Skeletal muscle tissue (tissue), 4 donors: ENCODE data around the gene RAX. TPM values are rescaled to one million over a fixed set of nuclear protein-coding genes. Genes with fewer than 3 reads are reported as not detected.

Source experiments
- H3K27ac ChIP-seq: one replicate; pipeline ENCODE4 v1.7.0; 2013; ENCODE audit warnings: mild to moderate bottlenecking, low read depth, low read length, inconsistent platforms
- H3K27me3 ChIP-seq, 3 donors: one replicate each; pipeline ENCODE4 v1.7.0; 2013; ENCODE audit warnings: low read length in 3 of 3; ENCODE audit not compliant: control insufficient read depth in 3 of 3, insufficient read depth in 3 of 3
- H3K36me3 ChIP-seq, 3 donors: one replicate each; pipeline ENCODE4 v1.7.0; 2013; ENCODE audit warnings: low read length in 3 of 3; ENCODE audit not compliant: control insufficient read depth in 3 of 3, insufficient read depth in 3 of 3
- H3K4me1 ChIP-seq, 3 donors: one replicate each; pipeline ENCODE4 v1.7.0; 2013; ENCODE audit warnings: low read length in 3 of 3, mild to moderate bottlenecking in 3 of 3; ENCODE audit not compliant: control insufficient read depth in 3 of 3, insufficient read depth in 3 of 3
- H3K4me3 ChIP-seq, 3 donors: one replicate each; pipeline ENCODE4 v1.7.0; 2013; ENCODE audit warnings: low read length in 3 of 3
- H3K9ac ChIP-seq, 3 donors: one replicate each; pipeline ENCODE4 v1.7.0; 2013; ENCODE audit warnings: low read length in 3 of 3, mild to moderate bottlenecking in 3 of 3, moderate library complexity in 2 of 3, low read depth in 1 of 3
- H3K9me3 ChIP-seq, 3 donors: one replicate each; pipeline ENCODE4 v1.7.0; 2013; ENCODE audit warnings: low read length in 3 of 3; ENCODE audit not compliant: control insufficient read depth in 3 of 3
- total RNA-seq: library from RNA; depleted of rRNA; stranded (reverse); fragments of >200 nt; gene quantifications from one replicate; pipeline ENCODE4 v1.2.3, GENCODE V29; 2014
- donor health status: Osteomylitis.

The RAX gene
- total RNA-seq, 1 donor from 2014 or later: not detected

GRCh38 chr18:59231877-59232276 is 41.4 kb downstream of the RAX start:
- Histone ChIP-seq H3K9ac (no peak overlapping the region), H3K4me1 (no peaks in the 10 kb centered on the region), H3K9me3 (no peaks in the 10 kb centered on the region), H3K36me3 (no peaks in the 10 kb centered on the region), H3K4me3 (no peak overlapping the region), H3K27ac (no peak overlapping the region), H3K27me3 (no peaks in the 10 kb centered on the region)

DNA sequence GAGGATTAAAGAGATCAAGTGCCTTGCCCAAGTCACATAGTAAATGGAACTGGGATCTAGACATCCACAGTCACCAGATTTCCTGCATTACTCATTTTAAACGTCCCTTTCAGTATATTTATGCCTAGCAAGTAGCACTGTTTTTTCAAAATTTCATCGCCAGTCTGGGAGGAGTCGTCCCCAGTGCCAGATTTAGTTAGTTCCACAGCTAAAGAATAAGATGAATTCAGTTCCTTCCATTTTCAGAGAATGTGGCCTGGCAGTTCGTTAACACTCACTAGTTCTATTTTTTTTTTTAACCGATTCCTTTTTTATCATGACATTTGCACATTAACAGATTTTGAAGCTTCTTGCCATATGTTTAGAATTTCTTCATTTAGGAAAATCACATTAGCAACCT is 42.1 kb downstream of the RAX start:
- Histone ChIP-seq H3K4me1 (no peaks in the 10 kb centered on the region), H3K4me3 (no peak overlapping the region), H3K9me3 (no peaks in the 10 kb centered on the region), H3K27ac (no peak overlapping the region), H3K36me3 (no peaks in the 10 kb centered on the region), H3K27me3 (peaks cover 0 to 4% (median 0%) of the 10 kb centered on the region in 3 donors), H3K9ac (no peak overlapping the region)

DNA sequence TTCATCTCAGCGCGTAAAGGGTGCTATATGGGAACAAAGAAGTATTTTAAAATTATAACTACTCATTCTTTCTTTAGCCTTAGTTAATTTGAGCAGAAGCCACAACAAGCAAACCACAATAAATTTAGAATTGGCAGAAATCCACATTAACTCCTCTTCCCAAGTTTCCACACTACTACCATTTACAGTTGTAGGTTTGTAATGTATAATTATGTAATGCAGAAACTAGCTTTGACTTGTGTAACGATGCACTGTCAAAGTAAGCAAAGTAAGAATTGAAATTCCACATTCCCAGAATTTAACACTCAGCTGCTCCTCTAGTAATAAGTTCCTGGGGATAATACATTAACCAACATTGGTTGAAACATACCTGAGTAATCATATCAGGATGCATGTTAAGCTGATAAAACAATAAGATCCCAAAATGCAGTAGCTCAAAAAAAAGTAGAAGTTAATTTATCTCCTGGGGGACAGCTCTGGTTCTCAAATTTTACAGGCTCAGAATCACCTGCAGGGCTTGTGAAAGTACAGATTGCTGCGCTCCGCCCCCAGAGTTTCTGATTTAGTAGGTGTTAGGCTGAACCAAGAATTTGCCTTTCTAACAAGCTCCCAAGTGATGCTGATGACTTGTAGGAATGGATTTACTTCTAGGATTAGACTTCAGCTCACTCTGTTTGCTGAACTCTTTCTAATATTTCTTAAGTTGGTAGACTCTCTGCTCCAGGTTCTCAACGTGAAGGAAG is 43.4 kb downstream of the RAX start:
- Histone ChIP-seq H3K36me3 (no peaks in the 10 kb centered on the region), H3K27ac (no peak overlapping the region)

DNA sequence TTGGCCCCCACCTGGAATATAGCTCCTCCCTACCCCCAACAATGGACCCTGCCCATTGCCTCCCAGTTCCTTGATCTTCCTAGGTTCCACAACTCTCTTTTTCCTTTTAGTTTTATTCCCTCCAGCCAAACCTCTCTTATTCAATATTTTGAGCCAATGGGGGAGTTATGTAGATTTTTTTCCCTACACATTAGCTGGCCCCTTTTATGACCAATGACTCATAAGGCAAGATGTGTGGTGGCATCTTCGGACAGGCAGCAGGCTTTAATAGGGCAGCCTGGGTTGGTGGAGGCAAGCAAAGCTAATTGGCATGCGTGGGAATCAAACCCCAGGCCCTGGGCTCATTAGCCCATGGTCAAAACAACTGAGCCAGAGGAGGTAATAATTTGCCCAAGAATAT is 44.1 kb downstream of the RAX start:
- Histone ChIP-seq H3K4me3 (no peak overlapping the region), H3K9me3 (no peaks in the 10 kb centered on the region), H3K27ac (no peak overlapping the region), H3K36me3 (no peaks in the 10 kb centered on the region), H3K27me3 (peaks cover 0 to 5% (median 4%) of the 10 kb centered on the region in 3 donors), H3K4me1 (no peaks in the 10 kb centered on the region), H3K9ac (no peak overlapping the region)

More for the DNA sequence above, 43.4 kb downstream of the RAX start:
- no peaks in the 10 kb centered on the region for H3K4me1 ChIP-seq
- H3K9ac ChIP-seq: no peak overlapping the region
- H3K4me3 ChIP-seq: no peak overlapping the region
- H3K27me3 ChIP-seq: peaks cover 0 to 5% (median 4%) of the 10 kb centered on the region in 3 donors
- no peaks in the 10 kb centered on the region for H3K9me3 ChIP-seq

GRCh38 chr18:59228351-59228750 is 44.9 kb downstream of the RAX start:
- H3K27me3 ChIP-seq: peaks cover 0 to 9% (median 4%) of the 10 kb centered on the region in 3 donors
- H3K9ac ChIP-seq: no peak overlapping the region
- no peaks in the 10 kb centered on the region for H3K4me1 ChIP-seq
- H3K4me3 ChIP-seq: no peak overlapping the region
- no peaks in the 10 kb centered on the region for H3K9me3 ChIP-seq
- H3K27ac ChIP-seq: no peak overlapping the region
- no peaks in the 10 kb centered on the region for H3K36me3 ChIP-seq

DNA sequence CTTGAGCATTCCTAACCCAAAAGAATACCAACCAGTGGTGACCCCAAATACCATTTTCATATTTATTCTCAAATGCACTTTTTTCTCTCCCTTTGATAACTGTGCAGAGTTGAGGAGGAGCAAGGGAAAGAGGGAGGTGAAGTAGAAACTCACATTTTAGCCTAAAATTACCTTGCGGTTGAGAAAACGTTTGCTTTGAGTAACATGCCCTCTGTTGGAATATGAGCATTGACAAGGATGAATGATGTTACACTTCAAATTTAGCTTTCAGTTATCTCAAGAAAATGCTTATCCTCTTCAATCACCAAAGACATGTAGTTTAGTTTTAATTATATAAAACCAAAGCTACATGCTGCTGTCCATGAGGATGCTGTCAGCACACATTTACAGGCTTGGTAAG is 50.9 kb downstream of the RAX start:
- H3K9me3 ChIP-seq: no peaks in the 10 kb centered on the region
- H3K4me3 ChIP-seq: no peak overlapping the region
- H3K27me3 ChIP-seq: peaks cover 43 to 60% (median 49%) of the 10 kb centered on the region in 3 donors
- peaks cover 6 to 11% (median 9%) of the 10 kb centered on the region in 3 donors for H3K4me1 ChIP-seq
- no peak overlapping the region for H3K9ac ChIP-seq
- H3K36me3 ChIP-seq: no peaks in the 10 kb centered on the region
- no peak overlapping the region for H3K27ac ChIP-seq

GRCh38 chr18:59220784-59221765 is 52.2 kb downstream of the RAX start:
- Histone ChIP-seq H3K4me1 (peaks cover 6 to 11% (median 9%) of the 10 kb centered on the region in 3 donors), H3K27ac (no peak overlapping the region), H3K9ac (no peak overlapping the region), H3K27me3 (peaks cover 50 to 64% (median 57%) of the 10 kb centered on the region in 3 donors), H3K36me3 (no peaks in the 10 kb centered on the region), H3K4me3 (peak overlapping the region in 1 of 3 donors; percentile 20), H3K9me3 (no peaks in the 10 kb centered on the region)

- Histone ChIP-seq H3K4me3 (peak overlapping the region in 1 of 3 donors; percentile 20), H3K27me3 (peaks cover 53 to 66% (median 59%) of the 10 kb centered on the region in 3 donors), H3K9ac (no peak overlapping the region), H3K9me3 (no peaks in the 10 kb centered on the region), H3K36me3 (no peaks in the 10 kb centered on the region), H3K4me1 (peaks cover 6 to 11% (median 9%) of the 10 kb centered on the region in 3 donors), H3K27ac (no peak overlapping the region)
Measured at GRCh38 chr18:59220164-59220783, 53.0 kb downstream of the RAX start.

- H3K4me3 ChIP-seq: peak within 1 kb of the TSS in 1 of 3 donors; percentile 20
- no peaks in the 10 kb centered on the region for H3K9me3 ChIP-seq
- H3K9ac ChIP-seq: no peak within 1 kb of the TSS
- peaks cover 57 to 65% (median 59%) of the 10 kb centered on the region in 3 donors for H3K27me3 ChIP-seq
- H3K4me1 ChIP-seq: peaks cover 6 to 11% (median 9%) of the 10 kb centered on the region in 3 donors
- H3K36me3 ChIP-seq: no peaks in the 10 kb centered on the region
- H3K27ac ChIP-seq: no peak within 1 kb of the TSS
Measured at GRCh38 chr18:59219672-59220163, 53.5 kb downstream of the RAX start, which contains the start of gene GRP. Gene GRP, plus strand, starts transcription at chr18:59220158. Its CDS starts 108 bp downstream, at chr18:59220266.
